ENCODE measurements around the gene CEMIP.

DNA sequence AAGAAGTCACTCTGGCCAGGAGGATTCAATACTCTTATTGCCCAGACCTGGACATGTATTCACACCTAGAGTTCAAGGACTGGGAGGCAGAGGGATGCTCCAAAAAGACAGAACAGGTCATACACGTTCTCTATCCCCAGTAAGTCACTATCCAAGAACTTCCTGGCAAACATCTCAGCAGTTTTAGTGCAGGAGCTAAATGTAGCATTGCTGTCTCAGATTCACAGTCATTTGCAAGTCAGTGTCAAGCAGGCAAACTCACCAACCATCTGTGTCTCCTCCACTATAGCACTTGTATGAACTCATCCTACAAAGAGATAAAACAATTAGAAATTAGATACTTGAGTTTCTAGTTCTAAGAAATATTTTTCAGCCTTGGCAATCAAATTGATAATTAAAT lies 45.7 kb upstream of the CEMIP start:
- TF ChIP-seq EZH2 (IDR thresholded peaks at IDR 0.05) (no peak), SP1 (IDR thresholded peaks at IDR 0.05; ENCODE audit: low read depth) (no peak), CEBPB (IDR thresholded peaks at IDR 0.05; ENCODE audit: low read depth) (no peak), FOSL1 (IDR thresholded peaks at IDR 0.05; ENCODE audit: low read depth) (no peak), POLR2A (IDR thresholded peaks at IDR 0.05; ENCODE audit: borderline replicate concordance, extremely low read depth, insufficient read depth, insufficient read length) (no peak), SRF (IDR thresholded peaks at IDR 0.05; ENCODE audit: low read depth) (no peak), SIN3A (IDR thresholded peaks at IDR 0.05; ENCODE audit: low read depth) (no peak), YY1 (IDR thresholded peaks at IDR 0.05; ENCODE audit: extremely low read depth, insufficient replicate concordance, low read depth, low read length) (no peak)
- TF ChIP-seq, protein P1, sequence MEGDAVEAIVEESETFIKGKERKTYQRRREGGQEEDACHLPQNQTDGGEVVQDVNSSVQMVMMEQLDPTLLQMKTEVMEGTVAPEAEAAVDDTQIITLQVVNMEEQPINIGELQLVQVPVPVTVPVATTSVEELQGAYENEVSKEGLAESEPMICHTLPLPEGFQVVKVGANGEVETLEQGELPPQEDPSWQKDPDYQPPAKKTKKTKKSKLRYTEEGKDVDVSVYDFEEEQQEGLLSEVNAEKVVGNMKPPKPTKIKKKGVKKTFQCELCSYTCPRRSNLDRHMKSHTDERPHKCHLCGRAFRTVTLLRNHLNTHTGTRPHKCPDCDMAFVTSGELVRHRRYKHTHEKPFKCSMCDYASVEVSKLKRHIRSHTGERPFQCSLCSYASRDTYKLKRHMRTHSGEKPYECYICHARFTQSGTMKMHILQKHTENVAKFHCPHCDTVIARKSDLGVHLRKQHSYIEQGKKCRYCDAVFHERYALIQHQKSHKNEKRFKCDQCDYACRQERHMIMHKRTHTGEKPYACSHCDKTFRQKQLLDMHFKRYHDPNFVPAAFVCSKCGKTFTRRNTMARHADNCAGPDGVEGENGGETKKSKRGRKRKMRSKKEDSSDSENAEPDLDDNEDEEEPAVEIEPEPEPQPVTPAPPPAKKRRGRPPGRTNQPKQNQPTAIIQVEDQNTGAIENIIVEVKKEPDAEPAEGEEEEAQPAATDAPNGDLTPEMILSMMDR (IDR thresholded peaks at IDR 0.05 in 2 of 3, conservative IDR thresholded peaks at IDR 0.05 in 1 of 3; ENCODE audit: borderline replicate concordance in 1 of 3, insufficient read depth in 1 of 3, low read depth in 2 of 3, low read length in 2 of 3): no peak
- TF ChIP-seq, protein P2, sequence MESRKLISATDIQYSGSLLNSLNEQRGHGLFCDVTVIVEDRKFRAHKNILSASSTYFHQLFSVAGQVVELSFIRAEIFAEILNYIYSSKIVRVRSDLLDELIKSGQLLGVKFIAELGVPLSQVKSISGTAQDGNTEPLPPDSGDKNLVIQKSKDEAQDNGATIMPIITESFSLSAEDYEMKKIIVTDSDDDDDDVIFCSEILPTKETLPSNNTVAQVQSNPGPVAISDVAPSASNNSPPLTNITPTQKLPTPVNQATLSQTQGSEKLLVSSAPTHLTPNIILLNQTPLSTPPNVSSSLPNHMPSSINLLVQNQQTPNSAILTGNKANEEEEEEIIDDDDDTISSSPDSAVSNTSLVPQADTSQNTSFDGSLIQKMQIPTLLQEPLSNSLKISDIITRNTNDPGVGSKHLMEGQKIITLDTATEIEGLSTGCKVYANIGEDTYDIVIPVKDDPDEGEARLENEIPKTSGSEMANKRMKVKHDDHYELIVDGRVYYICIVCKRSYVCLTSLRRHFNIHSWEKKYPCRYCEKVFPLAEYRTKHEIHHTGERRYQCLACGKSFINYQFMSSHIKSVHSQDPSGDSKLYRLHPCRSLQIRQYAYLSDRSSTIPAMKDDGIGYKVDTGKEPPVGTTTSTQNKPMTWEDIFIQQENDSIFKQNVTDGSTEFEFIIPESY (IDR thresholded peaks at IDR 0.05; ENCODE audit: extremely low read depth, insufficient replicate concordance, low read length): no peak
- TF ChIP-seq, protein P3, sequence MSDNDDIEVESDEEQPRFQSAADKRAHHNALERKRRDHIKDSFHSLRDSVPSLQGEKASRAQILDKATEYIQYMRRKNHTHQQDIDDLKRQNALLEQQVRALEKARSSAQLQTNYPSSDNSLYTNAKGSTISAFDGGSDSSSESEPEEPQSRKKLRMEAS (IDR thresholded peaks at IDR 0.05): no peak
- TF ChIP-seq, protein P4, sequence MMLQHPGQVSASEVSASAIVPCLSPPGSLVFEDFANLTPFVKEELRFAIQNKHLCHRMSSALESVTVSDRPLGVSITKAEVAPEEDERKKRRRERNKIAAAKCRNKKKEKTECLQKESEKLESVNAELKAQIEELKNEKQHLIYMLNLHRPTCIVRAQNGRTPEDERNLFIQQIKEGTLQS (IDR thresholded peaks at IDR 0.05): no peak

Data from HCT116 (cell line).